Lower leg skin (tissue), 3 donors: ENCODE results near the gene TJAP1.

Experiments
- CTCF ChIP-seq, 3 donors: fragments of 450-650 bp; IDR thresholded peaks; one replicate each; pipeline ENCODE4 v1.5.1; 2016; ENCODE audit warnings: antibody characterized with exemption in 3 of 3, mild to moderate bottlenecking in 3 of 3, moderate library complexity in 2 of 3
- POLR2A ChIP-seq, 2 donors: fragments of 450-650 bp; IDR thresholded peaks; one replicate each; pipeline ENCODE4 v1.6.1; 2016 to 2017; ENCODE audit warnings: antibody characterized with exemption in 2 of 2, mild to moderate bottlenecking in 1 of 2, moderate library complexity in 1 of 2

- no peak for TF ChIP-seq CTCF (IDR thresholded peaks at IDR 0.05)
- no peak for TF ChIP-seq POLR2A (IDR thresholded peaks at IDR 0.05)
Observed at GRCh38 chr6:43468748-43469681, 8.4 kb upstream of the TJAP1 start.
